Neural cell (in vitro differentiated cells): ENCODE data around the gene SDSL. TPM values are rescaled to one million over a fixed set of nuclear protein-coding genes. Genes with fewer than 3 reads are reported as not detected.

ENCODE experiments used
- H2AFZ ChIP-seq: fragments of 200-600, 300-800 bp; sonication (generic), shearing (Covaris generic); 2 replicates; pipeline ENCODE4 v1.6.0; 2014; ENCODE audit warnings: low read depth, mild to moderate bottlenecking, antibody characterized with exemption, low read length, moderate library complexity
- H3F3A ChIP-seq: fragments of 200-600 bp; shearing (Covaris generic); 2 replicates; pipeline ENCODE4 v1.6.1; 2016; ENCODE audit warnings: mild to moderate bottlenecking, moderate library complexity, mixed read lengths, antibody characterized with exemption, low read length; ENCODE audit not compliant: insufficient read depth, poor library complexity, severe bottlenecking
- H3K27ac ChIP-seq: fragments of 200-600, 300-800 bp; sonication (generic), shearing (Covaris generic); 2 replicates; pipeline ENCODE4 v1.5.1; 2014; ENCODE audit warnings: mild to moderate bottlenecking, low read length, moderate library complexity
- H3K27me3 ChIP-seq: fragments of 300-800, 200-600 bp; sonication (generic), shearing (Covaris generic); 2 replicates; pipeline ENCODE4 v1.6.0; 2014; ENCODE audit warnings: mild to moderate bottlenecking, low read depth, low read length, moderate library complexity; ENCODE audit not compliant: insufficient read depth
- H3K36me3 ChIP-seq: fragments of 300-800, 200-600 bp; sonication (generic), shearing (Covaris generic); 2 replicates; pipeline ENCODE4 v1.5.1; 2014; ENCODE audit warnings: mild to moderate bottlenecking, antibody characterized with exemption, low read length, moderate library complexity; ENCODE audit not compliant: insufficient read depth
- H3K4me2 ChIP-seq: fragments of 300-800, 200-600 bp; sonication (generic), shearing (Covaris generic); 2 replicates; pipeline ENCODE4 v1.6.0; 2014; ENCODE audit warnings: mild to moderate bottlenecking, low read length
- H3K4me3 ChIP-seq: fragments of 300-800, 200-600 bp; sonication (generic), shearing (Covaris generic); 2 replicates; pipeline ENCODE4 v1.5.1; 2014; ENCODE audit warnings: mild to moderate bottlenecking, low read length, moderate library complexity
- H3K79me2 ChIP-seq: fragments of 200-600 bp; shearing (Covaris generic); replicated peaks from 2 replicates; pipeline ENCODE4 v1.6.0; 2014; ENCODE audit warnings: mild to moderate bottlenecking, low read length, moderate library complexity; ENCODE audit not compliant: insufficient read depth
- H3K9ac ChIP-seq: fragments of 300-800, 200-600 bp; sonication (generic), shearing (Covaris generic); 2 replicates; pipeline ENCODE4 v1.6.1; 2016; ENCODE audit warnings: mild to moderate bottlenecking, low read length, mixed read lengths
- H3K9me2 ChIP-seq: fragments of 200-600 bp; shearing (Covaris generic); 2 replicates; pipeline ENCODE4 v1.6.1; 2016; ENCODE audit warnings: mild to moderate bottlenecking, low read length, mixed read lengths; ENCODE audit not compliant: insufficient read depth
- H3K9me3 ChIP-seq: fragments of 200-600, 300-800 bp; sonication (generic), shearing (Covaris generic); 2 replicates; pipeline ENCODE4 v1.6.1; 2016; ENCODE audit warnings: mild to moderate bottlenecking, mixed run types, low read length, moderate library complexity, mixed read lengths
- H4K20me1 ChIP-seq: fragments of 200-600 bp; shearing (Covaris generic); 2 replicates; pipeline ENCODE4 v1.6.1; 2016; ENCODE audit warnings: mild to moderate bottlenecking, mixed run types; ENCODE audit not compliant: insufficient read depth
- EP300 ChIP-seq: fragments of 450-650 bp; conservative IDR thresholded peaks from 2 replicates; pipeline ENCODE4 v1.6.1; 2014; ENCODE audit warnings: antibody characterized with exemption, mild to moderate bottlenecking, moderate library complexity; ENCODE audit not compliant: poor library complexity, severe bottlenecking
- EZH2 ChIP-seq: fragments of 200-600, 300-800 bp; shearing (Covaris generic), sonication (generic); IDR thresholded peaks from 2 replicates; pipeline ENCODE4 v1.6.1; 2014; ENCODE audit warnings: antibody characterized with exemption, low read length, borderline replicate concordance, mild to moderate bottlenecking; ENCODE audit not compliant: insufficient read depth, poor library complexity, severe bottlenecking
- MXI1 ChIP-seq: fragments of 450-650 bp; conservative IDR thresholded peaks from 2 replicates; pipeline ENCODE4 v1.6.1; 2014; ENCODE audit warnings: antibody characterized with exemption, mild to moderate bottlenecking; ENCODE audit not compliant: poor library complexity, severe bottlenecking
- POLR2AphosphoS5 ChIP-seq: IDR thresholded peaks from 2 replicates; pipeline ENCODE4 v1.6.1; 2012
- RAD21 ChIP-seq: fragments of 450-650 bp; conservative IDR thresholded peaks from 2 replicates; pipeline ENCODE4 v1.6.1; 2014; ENCODE audit warnings: antibody characterized with exemption, mild to moderate bottlenecking, moderate library complexity
- REST ChIP-seq: IDR thresholded peaks from 2 replicates; pipeline ENCODE4 v1.6.1; 2012; ENCODE audit warnings: borderline replicate concordance
- SMC3 ChIP-seq: fragments of 450-650 bp; conservative IDR thresholded peaks from 2 replicates; pipeline ENCODE4 v1.6.1; 2014; ENCODE audit warnings: antibody characterized with exemption, mild to moderate bottlenecking, moderate library complexity; ENCODE audit not compliant: poor library complexity
- TAF1 ChIP-seq: IDR thresholded peaks from 2 replicates; pipeline ENCODE4 v1.6.1; 2012; ENCODE audit warnings: low read depth
- polyA plus RNA-seq: library from polyadenylated mRNA; depleted of rRNA; stranded (reverse); fragments of >200 nt; gene quantifications from 2 replicates; pipeline ENCODE4 v1.2.3, GENCODE V29; 2014
- TF ChIP-seq, protein P1 (sequence below): fragments of 450-650 bp; IDR thresholded peaks from 2 replicates; pipeline ENCODE4 v1.5.1; 2014; ENCODE audit warnings: antibody characterized with exemption, mild to moderate bottlenecking, moderate library complexity; ENCODE audit not compliant: poor library complexity, severe bottlenecking

Gene SDSL
- polyA plus RNA-seq, 1 donor from 2014 or later: 2.7 TPM

DNA sequence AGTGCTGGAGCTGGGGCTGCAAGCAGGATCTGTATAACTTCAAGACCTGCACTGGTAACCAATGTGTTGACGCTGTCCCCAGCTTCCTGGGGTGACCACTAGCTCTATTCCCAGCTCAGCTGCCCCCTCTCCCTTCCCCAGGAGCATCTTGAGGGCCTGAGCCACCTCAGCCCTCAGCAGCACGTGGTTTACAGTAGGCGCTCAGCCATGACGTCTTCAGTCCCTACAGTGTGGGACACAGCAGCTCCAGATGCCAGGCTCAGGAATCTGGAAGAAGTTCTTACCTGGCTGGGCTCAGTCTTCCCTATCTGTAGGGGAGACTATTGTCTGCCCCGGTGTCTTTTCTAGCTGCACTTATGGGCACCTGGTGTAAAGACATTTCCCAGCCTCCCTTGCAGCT, 27.1 kb upstream of the SDSL start:
- no peak overlapping the region for H2AFZ ChIP-seq
- no peak overlapping the region for H3K27ac ChIP-seq
- no peaks in the 10 kb centered on the region for H3K9me3 ChIP-seq
- H3K9me2 ChIP-seq: no peaks in the 10 kb centered on the region
- H3K9ac ChIP-seq: no peak overlapping the region
- TF ChIP-seq TAF1 (no peak), EP300 (no peak), MXI1 (no peak), SMC3 (no peak), EZH2 (no peak), REST (no peak), POLR2AphosphoS5 (no peak), RAD21 (no peak)
- TF ChIP-seq, protein P1, sequence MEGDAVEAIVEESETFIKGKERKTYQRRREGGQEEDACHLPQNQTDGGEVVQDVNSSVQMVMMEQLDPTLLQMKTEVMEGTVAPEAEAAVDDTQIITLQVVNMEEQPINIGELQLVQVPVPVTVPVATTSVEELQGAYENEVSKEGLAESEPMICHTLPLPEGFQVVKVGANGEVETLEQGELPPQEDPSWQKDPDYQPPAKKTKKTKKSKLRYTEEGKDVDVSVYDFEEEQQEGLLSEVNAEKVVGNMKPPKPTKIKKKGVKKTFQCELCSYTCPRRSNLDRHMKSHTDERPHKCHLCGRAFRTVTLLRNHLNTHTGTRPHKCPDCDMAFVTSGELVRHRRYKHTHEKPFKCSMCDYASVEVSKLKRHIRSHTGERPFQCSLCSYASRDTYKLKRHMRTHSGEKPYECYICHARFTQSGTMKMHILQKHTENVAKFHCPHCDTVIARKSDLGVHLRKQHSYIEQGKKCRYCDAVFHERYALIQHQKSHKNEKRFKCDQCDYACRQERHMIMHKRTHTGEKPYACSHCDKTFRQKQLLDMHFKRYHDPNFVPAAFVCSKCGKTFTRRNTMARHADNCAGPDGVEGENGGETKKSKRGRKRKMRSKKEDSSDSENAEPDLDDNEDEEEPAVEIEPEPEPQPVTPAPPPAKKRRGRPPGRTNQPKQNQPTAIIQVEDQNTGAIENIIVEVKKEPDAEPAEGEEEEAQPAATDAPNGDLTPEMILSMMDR: no peak
- no peak overlapping the region for H3K4me3 ChIP-seq
- H3K79me2 ChIP-seq: no peaks in the 10 kb centered on the region
- no peak overlapping the region for H3K4me2 ChIP-seq
- no peaks in the 10 kb centered on the region for H4K20me1 ChIP-seq
- no peaks in the 10 kb centered on the region for H3K36me3 ChIP-seq
- no peaks in the 10 kb centered on the region for H3F3A ChIP-seq
- no peaks in the 10 kb centered on the region for H3K27me3 ChIP-seq

- Histone ChIP-seq H3K36me3 (no peaks in the 10 kb centered on the region), H3K4me3 (no peak overlapping the region), H2AFZ (no peak overlapping the region), H3K79me2 (no peaks in the 10 kb centered on the region), H4K20me1 (no peaks in the 10 kb centered on the region), H3K9me3 (no peaks in the 10 kb centered on the region), H3K27me3 (no peaks in the 10 kb centered on the region), H3K9ac (no peak overlapping the region), H3F3A (no peaks in the 10 kb centered on the region), H3K27ac (no peak overlapping the region), H3K4me2 (no peak overlapping the region), H3K9me2 (no peaks in the 10 kb centered on the region)
- TF ChIP-seq SMC3 (no peak), RAD21 (no peak), TAF1 (no peak), POLR2AphosphoS5 (no peak), EZH2 (no peak), REST (no peak)
- TF ChIP-seq, protein P1: no peak
These were observed 26.0 kb upstream of the SDSL start for GRCh38 chr12:113396200-113396599.
